Measurements from ENCODE around the gene CDNF. TPM values are rescaled to one million over a fixed set of nuclear protein-coding genes. Genes with fewer than 3 reads are reported as not detected.
"Not testable (repeated sequence)": the region's sequence is repeated elsewhere in the genome, so short reads cannot be mapped to it uniquely, and the experiment has no call there.

The CDNF gene
- 0.40 TPM for polyA plus RNA-seq (2013, experiment 1 of 2)
- polyA plus RNA-seq (2013, experiment 2 of 2): 0.95 TPM

DNA sequence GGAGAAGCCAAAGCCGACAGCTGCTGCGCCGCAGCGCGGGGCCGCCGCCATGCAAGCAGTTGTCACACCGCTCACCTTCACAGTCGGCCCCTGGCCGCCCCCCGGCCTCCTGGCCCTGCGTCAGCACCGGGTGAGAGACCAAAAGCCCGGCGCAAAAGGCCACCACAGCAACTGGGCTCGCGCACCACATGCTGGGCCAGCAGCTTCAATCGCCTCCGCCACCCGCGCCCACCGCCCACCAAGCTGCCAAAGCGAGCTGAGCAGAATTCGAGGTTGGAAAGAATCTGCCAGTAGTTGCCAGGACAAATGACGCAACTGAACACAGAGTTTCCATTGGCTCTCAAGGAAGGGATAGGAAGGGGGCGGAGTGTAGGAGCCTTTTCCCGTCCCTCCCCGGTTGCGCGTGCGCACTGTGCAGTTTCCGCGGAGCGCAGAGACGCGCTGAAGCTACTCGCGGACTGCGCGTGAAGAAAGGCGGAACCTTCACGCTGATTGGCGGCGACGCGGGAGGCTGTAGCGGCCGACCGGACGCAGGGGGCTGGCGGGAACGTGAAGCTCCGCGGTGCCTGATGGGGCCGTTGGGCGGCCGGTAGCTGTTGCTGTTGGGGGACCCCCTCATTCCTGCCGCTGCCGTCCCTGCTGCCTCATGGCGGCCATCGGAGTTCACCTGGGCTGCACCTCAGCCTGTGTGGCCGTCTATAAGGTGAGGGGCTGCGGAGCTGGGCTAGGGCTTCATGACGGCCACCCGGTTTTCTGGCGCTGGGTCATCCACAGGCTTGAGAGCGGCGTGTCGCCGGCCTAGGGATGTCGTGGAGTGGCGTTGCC lies at the start of gene CDNF, which contains the start of the genes HSPA14 and MSANTD7:
Gene CDNF, minus strand, starts transcription at position 281 of the 825 bp plus-strand sequence. Its CDS starts 91 bp downstream, at position 190.
Gene HSPA14, plus strand, starts transcription at position 550 of the 825 bp plus-strand sequence. Its CDS starts 97 bp downstream, at position 647.
Gene MSANTD7, plus strand, starts transcription at position 550 of the 825 bp plus-strand sequence. CDS start 3,979 bp downstream, outside the sequence.
- peak within 1 kb of the TSS; percentile 97 for H3K4me3 ChIP-seq (ENCODE audit: low read length)
- peak within 1 kb of the TSS; percentile 97 for H3K9ac ChIP-seq (ENCODE audit: low read depth, low read length)
- under 1% methylated on average over 72 of the region's 72 CpGs for WGBS
- peaks cover 13% of the 10 kb centered on the region; the same call in 1 of the 2 replicates for H3K4me1 ChIP-seq (ENCODE audit: insufficient read depth, low read length)
- peak within 1 kb of the TSS; percentile 98 for H3K27ac ChIP-seq (ENCODE audit: low read depth, low read length)
- no peaks in the 10 kb centered on the region for H3K9me3 ChIP-seq (ENCODE audit: insufficient read depth, low read depth, low read length)
- H3K36me3 ChIP-seq (ENCODE audit: insufficient read depth, low read length): peaks cover 31% of the 10 kb centered on the region
- H3K27me3 ChIP-seq (ENCODE audit: insufficient read depth, low read length): no peaks in the 10 kb centered on the region

GRCh38 chr10:14884082-14884481 lies 46.2 kb upstream of the CDNF start:
- WGBS: 94% methylated on average over 3 of the region's 3 CpGs
- peaks cover 16% of the 10 kb centered on the region for H3K4me1 ChIP-seq (ENCODE audit: insufficient read depth, low read length)
- no peak overlapping the region for H3K9ac ChIP-seq (ENCODE audit: low read depth, low read length)
- peaks cover 48% of the 10 kb centered on the region for H3K36me3 ChIP-seq (ENCODE audit: insufficient read depth, low read length)
- no peak overlapping the region for H3K27ac ChIP-seq (ENCODE audit: low read depth, low read length)
- no peak overlapping the region for H3K4me3 ChIP-seq (ENCODE audit: low read length)
- no peaks in the 10 kb centered on the region for H3K9me3 ChIP-seq (ENCODE audit: insufficient read depth, low read depth, low read length)
- no peaks in the 10 kb centered on the region for H3K27me3 ChIP-seq (ENCODE audit: insufficient read depth, low read length)

GRCh38 chr10:14880229-14880628 lies 42.4 kb upstream of the CDNF start:
- H3K4me3 ChIP-seq (ENCODE audit: low read length): peak overlapping the region; percentile 98
- H3K36me3 ChIP-seq (ENCODE audit: insufficient read depth, low read length): peaks cover 30% of the 10 kb centered on the region
- H3K9ac ChIP-seq (ENCODE audit: low read depth, low read length): peak overlapping the region; percentile 93; the same call in 1 of the 2 replicates
- 43% methylated on average over 7 of the region's 7 CpGs for WGBS
- H3K27ac ChIP-seq (ENCODE audit: low read depth, low read length): no peak overlapping the region
- peaks cover 35% of the 10 kb centered on the region for H3K4me1 ChIP-seq (ENCODE audit: insufficient read depth, low read length)
- no peaks in the 10 kb centered on the region for H3K27me3 ChIP-seq (ENCODE audit: insufficient read depth, low read length)
- no peaks in the 10 kb centered on the region for H3K9me3 ChIP-seq (ENCODE audit: insufficient read depth, low read depth, low read length)

GRCh38 chr10:14879928-14880193 lies 42.0 kb upstream of the CDNF start:
- Histone ChIP-seq H3K9ac (ENCODE audit: low read depth, low read length) (peak overlapping the region; percentile 93), H3K36me3 (ENCODE audit: insufficient read depth, low read length) (peaks cover 26% of the 10 kb centered on the region), H3K9me3 (ENCODE audit: insufficient read depth, low read depth, low read length) (no peaks in the 10 kb centered on the region), H3K27ac (ENCODE audit: low read depth, low read length) (no peak overlapping the region), H3K27me3 (ENCODE audit: insufficient read depth, low read length) (no peaks in the 10 kb centered on the region), H3K4me3 (ENCODE audit: low read length) (peak overlapping the region; percentile 98), H3K4me1 (ENCODE audit: insufficient read depth, low read length) (peaks cover 35% of the 10 kb centered on the region)
- 0% methylated on average over 1 of the region's 5 CpGs for WGBS

- H3K9ac ChIP-seq (ENCODE audit: low read depth, low read length): peak overlapping the region; percentile 93
- H3K36me3 ChIP-seq (ENCODE audit: insufficient read depth, low read length): peaks cover 21% of the 10 kb centered on the region
- H3K27me3 ChIP-seq (ENCODE audit: insufficient read depth, low read length): no peaks in the 10 kb centered on the region
- peak overlapping the region; percentile 89 for H3K27ac ChIP-seq (ENCODE audit: low read depth, low read length)
- H3K9me3 ChIP-seq (ENCODE audit: insufficient read depth, low read depth, low read length): no peaks in the 10 kb centered on the region
- H3K4me3 ChIP-seq (ENCODE audit: low read length): peak overlapping the region; percentile 98
- peaks cover 35% of the 10 kb centered on the region for H3K4me1 ChIP-seq (ENCODE audit: insufficient read depth, low read length)
- whole genome bisulfite sequencing: under 1% methylated on average over 59 of the region's 60 CpGs
Measured at GRCh38 chr10:14879124-14879927, 41.5 kb upstream of the CDNF start.

DNA sequence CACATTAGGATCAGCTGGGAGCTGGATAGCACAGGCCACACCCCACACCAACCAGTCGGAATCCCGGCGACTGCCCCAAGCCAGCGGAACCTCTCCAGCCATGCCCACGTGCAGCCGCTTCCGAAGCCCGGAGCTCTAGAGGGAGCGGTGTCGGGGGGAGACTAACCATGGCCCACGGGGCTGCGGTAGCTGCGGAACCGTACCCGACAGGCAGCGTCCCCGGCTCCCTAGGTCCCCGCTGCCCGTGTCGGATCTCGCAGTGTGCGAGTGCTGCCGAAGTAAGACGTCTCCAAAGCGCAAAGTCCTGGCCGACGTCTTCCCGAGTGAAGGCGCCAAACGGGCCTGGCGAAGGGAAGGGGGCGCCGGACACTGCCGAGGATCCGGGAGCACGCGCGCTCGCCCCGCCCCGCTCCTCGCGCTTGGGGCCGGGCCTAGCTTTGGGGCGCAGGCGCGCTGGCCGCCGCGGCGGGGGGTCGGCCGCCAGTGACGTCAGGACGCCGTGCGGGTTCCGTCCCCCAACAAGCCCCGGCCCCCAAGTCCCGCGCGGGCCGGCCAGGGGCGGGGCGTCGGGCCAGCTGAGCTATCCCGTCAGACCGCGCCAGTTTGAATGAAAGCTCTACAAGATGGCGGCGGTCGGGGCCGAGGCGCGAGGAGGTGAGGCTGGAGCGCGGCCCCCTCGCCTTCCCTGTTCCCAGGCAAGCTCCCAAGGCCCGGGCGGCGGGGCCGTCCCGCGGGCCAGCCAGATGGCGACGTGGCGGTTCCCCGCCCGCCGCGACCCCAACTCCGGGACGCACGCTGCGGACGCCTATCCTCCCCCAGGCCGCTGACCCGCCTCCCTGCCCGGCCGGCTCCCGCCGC lies 40.7 kb upstream of the CDNF start, which contains the start of gene SUV39H2:
Gene SUV39H2, plus strand, starts transcription at position 601 of the 858 bp plus-strand sequence. Its CDS starts 23 bp downstream, at position 624.
- H3K9me3 ChIP-seq (ENCODE audit: insufficient read depth, low read depth, low read length): no peaks in the 10 kb centered on the region
- WGBS: under 1% methylated on average over 102 of the region's 102 CpGs
- no peaks in the 10 kb centered on the region for H3K27me3 ChIP-seq (ENCODE audit: insufficient read depth, low read length)
- H3K9ac ChIP-seq (ENCODE audit: low read depth, low read length): peak within 1 kb of the TSS; percentile 97
- peak within 1 kb of the TSS; percentile 96 for H3K27ac ChIP-seq (ENCODE audit: low read depth, low read length)
- H3K36me3 ChIP-seq (ENCODE audit: insufficient read depth, low read length): peaks cover 13% of the 10 kb centered on the region
- peaks cover 35% of the 10 kb centered on the region for H3K4me1 ChIP-seq (ENCODE audit: insufficient read depth, low read length)
- peak within 1 kb of the TSS; percentile 98 for H3K4me3 ChIP-seq (ENCODE audit: low read length)

GRCh38 chr10:14876764-14877163 lies 38.9 kb upstream of the CDNF start:
- WGBS: 90% methylated on average over 9 of the region's 9 CpGs
- H3K27ac ChIP-seq (ENCODE audit: low read depth, low read length): no peak overlapping the region; the same call in 1 of the 2 replicates

GRCh38 chr10:14875941-14876340 lies 38.1 kb upstream of the CDNF start:
- Histone ChIP-seq H3K9ac (ENCODE audit: low read depth, low read length) (no peak overlapping the region), H3K9me3 (ENCODE audit: insufficient read depth, low read depth, low read length) (no peaks in the 10 kb centered on the region), H3K27ac (ENCODE audit: low read depth, low read length) (no peak overlapping the region), H3K4me3 (ENCODE audit: low read length) (no peak overlapping the region), H3K27me3 (ENCODE audit: insufficient read depth, low read length) (no peaks in the 10 kb centered on the region), H3K36me3 (ENCODE audit: insufficient read depth, low read length) (peaks cover 11% of the 10 kb centered on the region), H3K4me1 (ENCODE audit: insufficient read depth, low read length) (peaks cover 25% of the 10 kb centered on the region)
- 94% methylated on average over 12 of the region's 12 CpGs for WGBS

More at GRCh38 chr10:14876764-14877163, 38.9 kb upstream of the CDNF start:
- peaks cover 7% of the 10 kb centered on the region for H3K36me3 ChIP-seq (ENCODE audit: insufficient read depth, low read length)
- no peak overlapping the region for H3K9ac ChIP-seq (ENCODE audit: low read depth, low read length)
- H3K4me3 ChIP-seq (ENCODE audit: low read length): no peak overlapping the region; the same call in 1 of the 2 replicates
- H3K27me3 ChIP-seq (ENCODE audit: insufficient read depth, low read length): no peaks in the 10 kb centered on the region
- no peaks in the 10 kb centered on the region for H3K9me3 ChIP-seq (ENCODE audit: insufficient read depth, low read depth, low read length)
- H3K4me1 ChIP-seq (ENCODE audit: insufficient read depth, low read length): peaks cover 33% of the 10 kb centered on the region

DNA sequence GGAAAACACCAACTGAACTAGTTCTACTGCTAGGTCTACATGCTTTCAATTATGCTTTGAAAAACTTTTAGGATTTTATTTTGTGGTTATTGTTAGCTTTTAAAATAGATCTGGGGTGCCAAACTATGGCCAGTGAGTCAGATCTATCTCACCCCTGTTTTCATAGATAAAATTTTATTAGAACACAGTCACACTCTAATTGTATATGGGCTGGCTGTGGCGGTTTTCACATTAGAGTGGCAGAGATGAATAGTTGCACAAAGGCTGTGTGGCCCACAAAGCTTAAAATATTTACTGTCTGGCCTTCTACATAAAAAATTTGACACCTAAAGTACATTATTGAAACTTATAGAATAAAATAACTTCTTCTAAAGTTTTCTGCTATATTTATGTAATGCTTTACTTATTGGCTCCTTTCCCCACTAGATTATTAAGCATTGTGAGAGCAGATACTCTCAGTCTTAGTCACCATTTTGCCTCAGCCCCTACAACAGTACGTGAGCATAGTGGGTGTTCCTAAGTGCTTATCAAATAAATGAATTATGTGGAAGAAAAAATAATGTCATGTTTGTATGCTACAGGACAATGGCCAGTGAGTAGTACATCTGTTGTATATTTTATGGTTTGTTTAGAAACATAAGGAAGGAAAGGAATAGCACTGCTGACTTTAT lies 35.4 kb upstream of the CDNF start:
- Histone ChIP-seq H3K4me1 (ENCODE audit: insufficient read depth, low read length) (peaks cover 19% of the 10 kb centered on the region), H3K9ac (ENCODE audit: low read depth, low read length) (no peak overlapping the region), H3K27ac (ENCODE audit: low read depth, low read length) (no peak overlapping the region), H3K27me3 (ENCODE audit: insufficient read depth, low read length) (no peaks in the 10 kb centered on the region), H3K4me3 (ENCODE audit: low read length) (no peak overlapping the region), H3K36me3 (ENCODE audit: insufficient read depth, low read length) (peaks cover 37% of the 10 kb centered on the region), H3K9me3 (ENCODE audit: insufficient read depth, low read depth, low read length) (no peaks in the 10 kb centered on the region)
- WGBS: 90% methylated on average over 1 of the region's 2 CpGs

- not testable (repeated sequence) for H3K9ac ChIP-seq (ENCODE audit: low read depth, low read length); H3K9me3 ChIP-seq (ENCODE audit: insufficient read depth, low read depth, low read length); H3K27ac ChIP-seq (ENCODE audit: low read depth, low read length); H3K4me1 ChIP-seq (ENCODE audit: insufficient read depth, low read length); H3K4me3 ChIP-seq (ENCODE audit: low read length); H3K27me3 ChIP-seq (ENCODE audit: insufficient read depth, low read length)
- peaks cover 60% of the 10 kb centered on the region for H3K36me3 ChIP-seq (ENCODE audit: insufficient read depth, low read length)
- WGBS: no CpG with 5 or more reads among the region's 3 CpGs
Measured at GRCh38 chr10:14864871-14865270, 27.0 kb upstream of the CDNF start.

Data from HUES64 (cell line).